Retinal pigment epithelial cell (primary cell): ENCODE data around the gene MYO7A.

Experiments used
- DNase-seq: peaks from one replicate; pipeline ENCODE4 v3.0.0-alpha.2; 2010; ENCODE audit warnings: low read depth
- H3K4me3 ChIP-seq: 2 replicates; pipeline ENCODE4 v1.5.1; 2011; ENCODE audit warnings: mild to moderate bottlenecking, low read length, control low read depth, moderate library complexity
- TF ChIP-seq, protein P1 (sequence below): conservative IDR thresholded peaks from 2 replicates; pipeline ENCODE4 v1.5.1; 2011; ENCODE audit warnings: low read depth, low read length, control low read depth, inconsistent platforms

The MYO7A gene

DNA sequence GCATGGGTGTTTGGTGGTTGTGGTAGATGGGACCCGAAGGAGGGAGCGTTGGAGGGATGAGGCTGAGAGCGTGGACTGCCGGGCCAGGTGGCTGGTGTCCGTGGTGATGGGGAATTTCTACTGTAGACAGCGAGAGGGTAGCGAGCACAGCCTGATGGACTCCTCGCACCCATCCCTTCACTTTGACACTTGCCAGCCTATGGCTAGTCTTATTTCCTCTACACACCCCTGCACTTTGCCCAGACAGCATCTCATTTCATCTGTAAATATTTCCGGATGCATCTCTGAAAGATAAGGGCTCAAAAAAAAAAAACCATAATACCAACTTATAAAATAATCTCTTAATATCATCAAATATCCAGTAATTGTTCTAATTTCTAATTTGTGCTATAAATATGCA, 19.6 kb upstream of the MYO7A start:
- DNase-seq = no peak
- H3K4me3 ChIP-seq = no peak overlapping the region
- TF ChIP-seq, protein P1, sequence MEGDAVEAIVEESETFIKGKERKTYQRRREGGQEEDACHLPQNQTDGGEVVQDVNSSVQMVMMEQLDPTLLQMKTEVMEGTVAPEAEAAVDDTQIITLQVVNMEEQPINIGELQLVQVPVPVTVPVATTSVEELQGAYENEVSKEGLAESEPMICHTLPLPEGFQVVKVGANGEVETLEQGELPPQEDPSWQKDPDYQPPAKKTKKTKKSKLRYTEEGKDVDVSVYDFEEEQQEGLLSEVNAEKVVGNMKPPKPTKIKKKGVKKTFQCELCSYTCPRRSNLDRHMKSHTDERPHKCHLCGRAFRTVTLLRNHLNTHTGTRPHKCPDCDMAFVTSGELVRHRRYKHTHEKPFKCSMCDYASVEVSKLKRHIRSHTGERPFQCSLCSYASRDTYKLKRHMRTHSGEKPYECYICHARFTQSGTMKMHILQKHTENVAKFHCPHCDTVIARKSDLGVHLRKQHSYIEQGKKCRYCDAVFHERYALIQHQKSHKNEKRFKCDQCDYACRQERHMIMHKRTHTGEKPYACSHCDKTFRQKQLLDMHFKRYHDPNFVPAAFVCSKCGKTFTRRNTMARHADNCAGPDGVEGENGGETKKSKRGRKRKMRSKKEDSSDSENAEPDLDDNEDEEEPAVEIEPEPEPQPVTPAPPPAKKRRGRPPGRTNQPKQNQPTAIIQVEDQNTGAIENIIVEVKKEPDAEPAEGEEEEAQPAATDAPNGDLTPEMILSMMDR = no peak

DNA sequence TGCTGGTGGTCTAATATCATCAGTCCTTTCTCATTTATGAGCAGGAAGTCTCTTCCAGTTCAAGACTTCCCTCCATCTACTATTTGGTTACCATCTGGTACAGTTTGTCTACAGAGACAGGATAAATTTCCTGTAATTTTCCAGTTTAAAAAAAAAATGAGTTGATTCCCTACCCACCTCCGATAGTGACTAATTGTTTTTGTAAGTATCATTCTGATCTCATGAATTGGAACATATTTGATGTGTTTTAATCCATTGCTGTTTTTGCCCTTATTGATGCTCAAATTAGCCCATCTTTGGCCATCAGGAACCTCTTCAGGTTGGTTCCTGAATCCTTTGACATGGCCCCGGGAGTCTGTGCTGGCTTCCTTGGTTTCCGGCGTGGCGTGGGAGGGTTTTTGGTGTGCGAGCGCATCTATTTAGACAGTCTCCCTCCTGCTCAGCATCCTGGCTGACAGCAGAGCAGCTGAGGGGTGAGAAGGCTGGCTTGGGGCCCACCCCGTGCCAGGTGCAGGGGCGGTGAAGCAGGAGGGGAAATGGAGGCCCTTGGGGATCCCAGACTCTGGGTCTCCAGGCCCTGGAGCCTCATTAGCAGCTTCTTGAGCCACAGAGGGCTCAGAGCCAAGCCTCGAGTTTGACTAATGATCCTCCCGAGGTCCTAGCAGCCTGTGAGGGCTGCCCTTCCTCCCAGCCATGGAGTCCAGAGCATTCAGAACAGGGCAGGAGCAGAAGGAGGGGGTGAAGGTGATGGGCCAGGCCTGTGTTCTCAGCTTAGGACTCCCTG, 18.6 kb upstream of the MYO7A start:
- DNase-seq = peak; percentile 88
- TF ChIP-seq, protein P1 = no peak
- H3K4me3 ChIP-seq = no peak overlapping the region

DNA sequence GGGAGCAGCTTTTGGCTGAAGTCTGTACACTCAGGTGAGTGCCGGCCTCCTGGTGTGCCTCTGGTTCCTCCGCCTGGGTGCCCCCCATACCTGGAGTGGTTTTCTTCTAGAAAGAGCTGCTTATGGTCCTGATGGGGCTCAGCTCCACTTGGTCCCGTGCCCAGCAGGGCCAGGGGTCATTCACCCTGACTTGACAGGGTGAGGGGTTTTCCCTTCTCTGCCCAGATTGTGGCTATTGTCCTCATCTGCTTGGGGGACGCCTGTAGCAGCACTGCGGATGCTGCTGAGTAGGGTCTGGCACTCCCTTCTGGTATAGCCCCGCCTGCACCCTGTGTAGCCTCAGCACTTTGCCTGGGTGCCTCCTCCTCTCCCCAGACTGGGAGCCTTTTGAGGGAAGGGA, 17.2 kb upstream of the MYO7A start:
- TF ChIP-seq, protein P1 = no peak
- DNase-seq = no peak
- no peak overlapping the region for H3K4me3 ChIP-seq

DNA sequence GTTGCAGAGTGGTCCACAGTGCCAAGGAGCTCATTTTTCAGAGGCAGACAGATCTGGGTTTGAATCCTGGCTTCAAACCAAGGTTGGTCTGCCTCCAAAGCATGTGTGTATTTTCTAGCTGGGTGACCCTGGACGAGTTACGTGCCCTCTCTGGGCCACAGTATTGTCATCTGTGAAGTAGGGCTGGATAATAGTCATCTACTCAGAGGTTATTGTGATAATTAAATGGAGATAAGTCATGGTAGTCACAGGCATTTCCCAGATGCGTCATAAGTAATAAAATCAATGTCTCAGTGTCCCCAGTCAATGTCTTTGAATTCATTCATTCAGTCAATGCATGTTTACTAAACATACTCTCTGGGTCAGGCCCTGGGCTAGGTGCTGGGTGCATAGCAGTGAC, 16.8 kb upstream of the MYO7A start:
- no peak overlapping the region for H3K4me3 ChIP-seq
- DNase-seq = no peak
- TF ChIP-seq, protein P1 = no peak

DNA sequence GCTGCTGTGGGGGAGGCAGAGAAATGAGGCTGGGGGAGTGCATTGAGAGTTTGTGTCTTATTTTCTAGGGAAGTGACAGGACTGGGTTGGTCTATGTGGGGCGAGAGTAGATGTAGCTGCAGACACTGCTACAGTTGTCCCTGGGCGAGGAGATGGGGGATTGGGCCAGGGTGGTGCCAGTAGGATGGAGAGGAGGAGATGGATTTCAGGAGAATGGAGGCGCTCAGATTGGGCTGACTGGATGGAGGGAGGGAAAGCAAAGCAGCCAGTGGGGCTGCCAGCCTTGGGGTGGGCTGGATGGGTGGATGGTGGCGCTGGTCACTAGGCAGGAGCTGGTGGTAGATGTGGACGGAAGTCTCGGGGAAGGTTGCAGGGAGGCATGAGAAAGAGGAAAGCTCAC, 16.1 kb upstream of the MYO7A start:
- no peak overlapping the region for H3K4me3 ChIP-seq
- TF ChIP-seq, protein P1 = no peak
- DNase-seq = no peak

DNA sequence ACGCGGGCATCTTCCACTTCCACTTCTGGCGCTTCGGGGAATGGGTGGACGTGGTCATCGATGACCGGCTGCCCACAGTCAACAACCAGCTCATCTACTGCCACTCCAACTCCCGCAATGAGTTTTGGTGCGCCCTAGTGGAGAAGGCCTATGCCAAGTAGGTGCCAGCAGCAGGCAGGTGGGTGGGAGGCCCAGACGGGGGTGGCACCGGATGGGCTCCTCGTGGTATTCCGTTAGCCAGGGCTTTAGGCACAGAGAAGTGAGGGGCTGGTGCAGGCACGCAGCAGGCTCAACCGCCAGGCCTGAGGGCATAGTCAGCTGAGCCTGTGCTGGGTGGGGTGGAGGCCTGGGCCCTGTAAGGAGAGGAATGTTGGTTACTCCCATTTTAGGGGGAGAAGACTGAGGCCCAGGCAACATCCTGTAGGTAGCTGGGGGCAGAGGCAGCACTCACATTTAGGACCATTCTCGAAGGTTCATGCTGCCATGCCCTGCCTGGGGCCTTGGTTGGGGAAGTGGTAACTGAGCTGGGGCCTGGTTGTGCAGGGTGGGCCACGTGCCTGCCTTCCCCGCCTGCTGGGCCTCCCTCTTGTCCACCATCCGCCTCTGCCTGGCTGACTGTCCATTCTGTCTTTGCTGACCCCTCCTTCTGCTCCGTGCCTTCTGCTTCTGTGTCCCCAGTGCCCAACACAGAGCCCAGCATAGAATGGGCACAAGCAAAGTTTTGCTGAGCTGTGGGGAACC, 15.2 kb upstream of the MYO7A start:
- no peak for DNase-seq
- no peak overlapping the region for H3K4me3 ChIP-seq
- TF ChIP-seq, protein P1 = no peak
